B cell (primary cell): ENCODE measurements around the gene PRRC2B.

Experiments used
- CTCF ChIP-seq: fragments of 200-600 bp; IDR thresholded peaks from one replicate; pipeline ENCODE4 v1.8.0; 2022; ENCODE audit warnings: antibody characterized with exemption, mild to moderate bottlenecking
- EZH2 ChIP-seq: IDR thresholded peaks from 2 replicates; pipeline ENCODE4 v1.6.1; 2012; ENCODE audit warnings: borderline replicate concordance, low read depth, mild to moderate bottlenecking, moderate library complexity, low read length; ENCODE audit not compliant: insufficient read depth, poor library complexity, severe bottlenecking

DNA sequence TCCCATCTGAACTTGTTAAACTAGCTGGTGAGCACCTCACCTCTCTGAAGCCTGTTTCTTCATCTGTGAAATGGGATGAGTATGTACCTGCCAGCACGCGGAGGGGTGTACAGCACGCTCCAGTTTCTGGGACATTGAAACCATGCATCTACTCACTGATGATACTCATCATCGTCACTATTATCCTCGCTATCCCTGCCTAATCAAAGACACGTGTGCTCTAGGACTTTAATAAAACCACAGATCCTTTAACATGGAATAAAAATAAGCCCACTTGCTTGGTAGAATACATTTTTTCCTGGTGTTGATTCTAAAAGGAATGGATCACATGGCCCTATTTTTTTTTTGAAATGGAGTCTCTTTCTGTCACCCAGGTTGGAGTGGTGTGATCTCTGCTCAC is 71.5 kb downstream of the PRRC2B start:
- TF ChIP-seq CTCF (no peak), EZH2 (no peak)
